Duodenal mucosa (tissue), 2 donors: ENCODE data around the gene LMO3.
"Not testable (repeated sequence)": the region's sequence is repeated elsewhere in the genome, so short reads cannot be mapped to it uniquely, and the experiment has no call there.

ENCODE experiments used
- H3K27ac ChIP-seq: one replicate; pipeline ENCODE4 v1.7.0; 2013; ENCODE audit warnings: low read depth, low read length
- H3K27me3 ChIP-seq, 2 donors: one replicate each; pipeline ENCODE4 v1.7.0; 2013; ENCODE audit warnings: low read length in 2 of 2, control low read depth in 1 of 2; ENCODE audit not compliant: insufficient read depth in 2 of 2, control insufficient read depth in 1 of 2
- H3K36me3 ChIP-seq, 2 donors: one replicate each; pipeline ENCODE4 v1.7.0; 2013; ENCODE audit warnings: low read length in 2 of 2, control low read depth in 1 of 2; ENCODE audit not compliant: insufficient read depth in 2 of 2, control insufficient read depth in 1 of 2
- H3K4me1 ChIP-seq, 2 donors: one replicate each; pipeline ENCODE4 v1.7.0; 2013; ENCODE audit warnings: low read length in 2 of 2, control low read depth in 1 of 2; ENCODE audit not compliant: insufficient read depth in 2 of 2, control insufficient read depth in 1 of 2
- H3K4me3 ChIP-seq, 2 donors: one replicate each; pipeline ENCODE4 v1.7.0; 2013; ENCODE audit warnings: low read length in 2 of 2, low read depth in 1 of 2
- H3K9ac ChIP-seq, 2 donors: one replicate each; pipeline ENCODE4 v1.7.0; 2013; ENCODE audit warnings: low read length in 2 of 2, low read depth in 1 of 2
- H3K9me3 ChIP-seq, 2 donors: one replicate each; pipeline ENCODE4 v1.7.0; 2013; ENCODE audit warnings: low read length in 2 of 2, control low read depth in 1 of 2; ENCODE audit not compliant: control insufficient read depth in 1 of 2

Gene LMO3

GRCh38 chr12:16560273-16560672 is 45.7 kb downstream of the LMO3 start:
- no peaks in the 10 kb centered on the region for H3K27me3 ChIP-seq
- H3K4me3 ChIP-seq = no peak overlapping the region
- H3K4me1 ChIP-seq = no peaks in the 10 kb centered on the region

GRCh38 chr12:16555630-16556029 is 50.3 kb downstream of the LMO3 start:
- H3K9me3 ChIP-seq = no peaks in the 10 kb centered on the region

More at GRCh38 chr12:16560273-16560672, 45.7 kb downstream of the LMO3 start:
- Histone ChIP-seq H3K27ac (no peak overlapping the region), H3K36me3 (no peaks in the 10 kb centered on the region), H3K9ac (no peak overlapping the region), H3K9me3 (no peaks in the 10 kb centered on the region)

GRCh38 chr12:16553457-16553856 is 52.5 kb downstream of the LMO3 start:
- Histone ChIP-seq H3K9me3 (no peaks in the 10 kb centered on the region), H3K4me3 (no peak overlapping the region)

More at GRCh38 chr12:16555630-16556029, 50.3 kb downstream of the LMO3 start:
- no peak overlapping the region for H3K9ac ChIP-seq
- no peak overlapping the region for H3K27ac ChIP-seq
- no peaks in the 10 kb centered on the region for H3K36me3 ChIP-seq
- no peaks in the 10 kb centered on the region for H3K4me1 ChIP-seq
- no peaks in the 10 kb centered on the region for H3K27me3 ChIP-seq
- H3K4me3 ChIP-seq = no peak overlapping the region

GRCh38 chr12:16552301-16552700 is 53.7 kb downstream of the LMO3 start:
- no peaks in the 10 kb centered on the region for H3K27me3 ChIP-seq
- no peaks in the 10 kb centered on the region for H3K4me1 ChIP-seq
- no peaks in the 10 kb centered on the region for H3K9me3 ChIP-seq
- no peaks in the 10 kb centered on the region for H3K36me3 ChIP-seq
- no peak overlapping the region for H3K9ac ChIP-seq
- H3K27ac ChIP-seq = no peak overlapping the region
- H3K4me3 ChIP-seq = no peak overlapping the region

More at GRCh38 chr12:16553457-16553856, 52.5 kb downstream of the LMO3 start:
- Histone ChIP-seq H3K9ac (no peak overlapping the region), H3K27me3 (no peaks in the 10 kb centered on the region), H3K27ac (no peak overlapping the region), H3K36me3 (no peaks in the 10 kb centered on the region), H3K4me1 (no peaks in the 10 kb centered on the region)

GRCh38 chr12:16545836-16546235 is 60.1 kb downstream of the LMO3 start:
- Histone ChIP-seq H3K4me1 (no peaks in the 10 kb centered on the region), H3K27me3 (no peaks in the 10 kb centered on the region), H3K4me3 (no peak overlapping the region), H3K9ac (no peak overlapping the region), H3K9me3 (no peaks in the 10 kb centered on the region), H3K27ac (no peak overlapping the region), H3K36me3 (no peaks in the 10 kb centered on the region)

- Histone ChIP-seq H3K27ac (no peak overlapping the region), H3K36me3 (no peaks in the 10 kb centered on the region), H3K4me3 (no peak overlapping the region), H3K9me3 (no peaks in the 10 kb centered on the region), H3K27me3 (no peaks in the 10 kb centered on the region), H3K4me1 (no peaks in the 10 kb centered on the region), H3K9ac (no peak overlapping the region)
Measured at GRCh38 chr12:16542586-16542985, 63.4 kb downstream of the LMO3 start.

- not testable (repeated sequence) for H3K4me3 ChIP-seq, H3K4me1 ChIP-seq, H3K9me3 ChIP-seq, H3K9ac ChIP-seq, H3K36me3 ChIP-seq, H3K27ac ChIP-seq, H3K27me3 ChIP-seq
Measured at GRCh38 chr12:16537652-16538051, 68.3 kb downstream of the LMO3 start.

- no peak overlapping the region for H3K27ac ChIP-seq
Measured at GRCh38 chr12:16531621-16532020, 74.3 kb downstream of the LMO3 start.

GRCh38 chr12:16530268-16530850 is 75.6 kb downstream of the LMO3 start:
- Histone ChIP-seq H3K9ac (no peak overlapping the region), H3K36me3 (no peaks in the 10 kb centered on the region), H3K27ac (no peak overlapping the region), H3K27me3 (no peaks in the 10 kb centered on the region), H3K4me1 (no peaks in the 10 kb centered on the region), H3K9me3 (no peaks in the 10 kb centered on the region), H3K4me3 (no peak overlapping the region)

More at GRCh38 chr12:16531621-16532020, 74.3 kb downstream of the LMO3 start:
- no peaks in the 10 kb centered on the region for H3K36me3 ChIP-seq
- no peaks in the 10 kb centered on the region for H3K9me3 ChIP-seq
- H3K27me3 ChIP-seq = no peaks in the 10 kb centered on the region
- H3K4me1 ChIP-seq = no peaks in the 10 kb centered on the region
- no peak overlapping the region for H3K4me3 ChIP-seq
- no peak overlapping the region for H3K9ac ChIP-seq

GRCh38 chr12:16526693-16527092 is 79.3 kb downstream of the LMO3 start:
- H3K27ac ChIP-seq = no peak overlapping the region
- H3K27me3 ChIP-seq = no peaks in the 10 kb centered on the region
- H3K4me3 ChIP-seq = no peak overlapping the region
- H3K9me3 ChIP-seq = no peaks in the 10 kb centered on the region
- peaks cover 0 to 4% of the 10 kb centered on the region in 2 donors for H3K4me1 ChIP-seq
- H3K36me3 ChIP-seq = no peaks in the 10 kb centered on the region
- H3K9ac ChIP-seq = no peak overlapping the region

- Histone ChIP-seq H3K27me3 (no peaks in the 10 kb centered on the region), H3K9me3 (no peaks in the 10 kb centered on the region), H3K9ac (no peak overlapping the region), H3K4me1 (peaks cover 0 to 4% of the 10 kb centered on the region in 2 donors), H3K4me3 (no peak overlapping the region), H3K27ac (no peak overlapping the region), H3K36me3 (no peaks in the 10 kb centered on the region)
Measured at GRCh38 chr12:16524378-16524777, 81.6 kb downstream of the LMO3 start.
